H1 (cell line): ENCODE measurements around the gene PSME3. TPM values are rescaled to one million over a fixed set of nuclear protein-coding genes. Genes with fewer than 3 reads are reported as not detected.
"Not testable (repeated sequence)": the region's sequence is repeated elsewhere in the genome, so short reads cannot be mapped to it uniquely, and the experiment has no call there.

Experiments used
- CTCF ChIA-PET: fragments of 300-600 bp; sonication (Branson Sonifier 250); formaldehyde crosslinking; loops from one replicate; lab custom pipeline; 2021; ENCODE audit not compliant: partially characterized antibody; lab: Charles Lee
- POLR2A ChIA-PET: fragments of 300-600 bp; sonication (Branson Sonifier 250); formaldehyde crosslinking; loops from one replicate; lab custom pipeline; 2021; ENCODE audit warnings: inconsistent platforms; ENCODE audit not compliant: partially characterized antibody; lab: Charles Lee
- DNase-seq, 2 experiments: peaks; one replicate each; pipeline versions ENCODE4 v3.0.0 to v3.0.0-alpha.2; 2010 to 2022; ENCODE audit warnings: low spot score in 2 of 2, low read depth in 1 of 2, mixed read lengths in 1 of 2
- FAIRE-seq: peaks from 2 replicates; lab custom pipeline; 2011; peaks lifted over from hg19 to GRCh38; lab: Jason Lieb, UNC
- H2AFZ ChIP-seq: 2 replicates; pipeline ENCODE4 v1.8.1; 2012; ENCODE audit warnings: low read length, inconsistent platforms
- H2AK5ac ChIP-seq: 2 replicates; pipeline ENCODE4 v1.6.1; 2013; ENCODE audit warnings: low read depth, low read length
- H2BK120ac ChIP-seq: replicated peaks from 2 replicates; pipeline ENCODE3; 2013; ENCODE audit warnings: low read depth, low read length, inconsistent platforms
- H2BK12ac ChIP-seq: 2 replicates; pipeline ENCODE4 v1.6.1; 2013; ENCODE audit warnings: low read depth, low read length
- H2BK15ac ChIP-seq: 2 replicates; pipeline ENCODE4 v1.6.1; 2013; ENCODE audit warnings: low read length
- H2BK20ac ChIP-seq: 2 replicates; pipeline ENCODE4 v1.6.1; 2013; ENCODE audit warnings: low read length
- H2BK5ac ChIP-seq: 2 replicates; pipeline ENCODE4 v1.6.1; 2013; ENCODE audit warnings: low read depth, low read length
- H3K14ac ChIP-seq: 2 replicates; pipeline ENCODE4 v1.6.1; 2013; ENCODE audit warnings: inconsistent platforms; ENCODE audit not compliant: insufficient read length
- H3K18ac ChIP-seq: 2 replicates; pipeline ENCODE4 v1.6.1; 2013; ENCODE audit warnings: low read length; ENCODE audit errors: extremely low read depth
- H3K23ac ChIP-seq: 2 replicates; pipeline ENCODE4 v1.6.1; 2013; ENCODE audit warnings: inconsistent platforms; ENCODE audit not compliant: insufficient read length
- H3K23me2 ChIP-seq: 2 replicates; pipeline ENCODE4 v1.6.1; 2013; ENCODE audit warnings: low read depth, low read length
- H3K27ac ChIP-seq: 2 replicates; pipeline ENCODE4 v1.6.1; 2011; ENCODE audit warnings: low read depth, low read length, inconsistent platforms
- H3K27me3 ChIP-seq, 4 experiments: replicated peaks in 1 of 4; 1 replicate in 1 of 4; 2 replicates in 3 of 4; pipeline versions ENCODE4 v1.6.1 to v1.8.1; 2011 to 2013; ENCODE audit warnings: low read length in 3 of 4, mild to moderate bottlenecking in 3 of 4, inconsistent platforms in 2 of 4, mixed read lengths in 2 of 4, moderate library complexity in 1 of 4; ENCODE audit not compliant: control insufficient read depth in 3 of 4, insufficient read depth in 3 of 4; ENCODE audit errors: extremely low read depth in 1 of 4
- H3K36me3 ChIP-seq, 4 experiments: 2 replicates each; pipeline versions ENCODE4 v1.6.1 to v1.8.1; 2011 to 2013; ENCODE audit warnings: mild to moderate bottlenecking in 4 of 4, low read length in 3 of 4, moderate library complexity in 2 of 4, control low read depth in 1 of 4, inconsistent platforms in 1 of 4; ENCODE audit not compliant: insufficient read depth in 4 of 4, control insufficient read depth in 2 of 4
- H3K4ac ChIP-seq: replicated peaks from 2 replicates; pipeline ENCODE3; 2013; ENCODE audit warnings: low read length, low read depth, mixed read lengths, inconsistent platforms; ENCODE audit not compliant: insufficient read length
- H3K4me1 ChIP-seq, 4 experiments: replicated peaks in 1 of 4; 1 replicate in 1 of 4; 2 replicates in 3 of 4; pipeline versions ENCODE4 v1.6.1 to v1.8.1; 2011 to 2013; ENCODE audit warnings: low read length in 3 of 4, inconsistent platforms in 2 of 4, mixed read lengths in 1 of 4; ENCODE audit not compliant: insufficient read depth in 4 of 4, control insufficient read depth in 3 of 4
- H3K4me2 ChIP-seq, 2 experiments: 2 replicates each; pipeline versions ENCODE4 v1.6.1 to v1.8.1; 2011 to 2013; ENCODE audit warnings: low read depth in 2 of 2, low read length in 2 of 2, control low read depth in 1 of 2, inconsistent platforms in 1 of 2, mild to moderate bottlenecking in 1 of 2; ENCODE audit not compliant: insufficient read depth in 1 of 2
- H3K4me3 ChIP-seq, 4 experiments: fragments of 200-600, 300-600 bp in 1 of 4; sonication (generic), shearing (Covaris generic), sonication (Bioruptor Twin) in 1 of 4; 2 replicates each; pipeline versions ENCODE4 v1.5.1 to v1.8.1; 2011 to 2016; ENCODE audit warnings: low read length in 4 of 4, low read depth in 3 of 4, control low read depth in 2 of 4, inconsistent platforms in 2 of 4, mild to moderate bottlenecking in 2 of 4, mixed read lengths in 1 of 4, moderate library complexity in 1 of 4; ENCODE audit not compliant: insufficient read depth in 2 of 4; ENCODE audit errors: extremely low read depth in 1 of 4
- H3K56ac ChIP-seq: replicated peaks from 2 replicates; pipeline ENCODE3; 2013; ENCODE audit warnings: low read depth, mild to moderate bottlenecking, mixed read lengths, low read length, inconsistent platforms; ENCODE audit not compliant: insufficient read length
- H3K79me1 ChIP-seq: 2 replicates; pipeline ENCODE4 v1.6.1; 2013; ENCODE audit warnings: low read depth, low read length, control low read depth
- H3K79me2 ChIP-seq, 2 experiments: 2 replicates each; pipeline versions ENCODE4 v1.6.1 to v1.8.1; 2012 to 2013; ENCODE audit warnings: low read length in 2 of 2, mild to moderate bottlenecking in 2 of 2, inconsistent platforms in 1 of 2; ENCODE audit not compliant: insufficient read depth in 2 of 2, control insufficient read depth in 1 of 2
- H3K9ac ChIP-seq, 4 experiments: replicated peaks in 1 of 4; 1 replicate in 1 of 4; 2 replicates in 3 of 4; pipeline versions ENCODE4 v1.6.1 to v1.8.1; 2011 to 2013; ENCODE audit warnings: low read depth in 3 of 4, low read length in 3 of 4, control low read depth in 2 of 4, mild to moderate bottlenecking in 2 of 4, moderate library complexity in 2 of 4, inconsistent platforms in 1 of 4; ENCODE audit errors: extremely low read depth in 1 of 4
- H3K9me3 ChIP-seq, 2 experiments: 2 replicates each; pipeline versions ENCODE4 v1.6.1 to v1.8.1; 2012 to 2013; ENCODE audit warnings: mild to moderate bottlenecking in 2 of 2, moderate library complexity in 2 of 2, control low read depth in 1 of 2, inconsistent platforms in 1 of 2, low read depth in 1 of 2, low read length in 1 of 2, mixed read lengths in 1 of 2; ENCODE audit not compliant: insufficient read depth in 2 of 2
- H4K20me1 ChIP-seq, 2 experiments: replicated peaks in 1 of 2; 2 replicates each; pipeline versions ENCODE3 to v1.8.1; 2011 to 2013; ENCODE audit warnings: inconsistent platforms in 2 of 2, low read length in 2 of 2, mild to moderate bottlenecking in 1 of 2; ENCODE audit not compliant: insufficient read depth in 2 of 2, control insufficient read depth in 1 of 2
- H4K5ac ChIP-seq: 2 replicates; pipeline ENCODE4 v1.6.1; 2013; ENCODE audit warnings: low read length, low read depth, mixed read lengths, inconsistent platforms; ENCODE audit not compliant: insufficient read length
- H4K8ac ChIP-seq: 2 replicates; pipeline ENCODE4 v1.8.0; 2013; ENCODE audit warnings: mild to moderate bottlenecking, moderate library complexity, low read length, inconsistent platforms; ENCODE audit not compliant: insufficient read depth; ENCODE audit errors: extremely low read depth
- H4K91ac ChIP-seq: replicated peaks from 2 replicates; pipeline ENCODE3; 2013; ENCODE audit warnings: low read length, mixed read lengths, inconsistent platforms; ENCODE audit not compliant: insufficient read length
- WGBS, 2 experiments: shearing (Covaris generic) in 1 of 2; methylation state at CpG; one replicate each; pipeline versions ENCODE4 v1.1.6 to v1.1.7; 2013 to 2015; ENCODE audit warnings: low lambda C conversion rate in 2 of 2, mixed read lengths in 2 of 2, inconsistent platforms in 1 of 2, low coverage in 1 of 2, missing lambda C conversion rate in 1 of 2; ENCODE audit not compliant: insufficient replicate concordance in 2 of 2, insufficient coverage in 1 of 2, insufficient read length in 1 of 2; ENCODE audit errors: extremely low coverage in 1 of 2, missing lambda C conversion rate in 1 of 2; 5-methylcytosine and 5-hydroxymethylcytosine counted together
- polyA plus RNA-seq, 7 experiments: library from polyadenylated mRNA; depleted of rRNA in 3 of 7; stranded (reverse) in 5 of 7; unstranded in 2 of 7; fragments of >200 nt in 5 of 7; fragments of 200-250 nt in 2 of 7; gene quantifications; 1 replicate in 5 of 7; 2 replicates in 1 of 7; 4 replicates in 1 of 7; pipeline versions ENCODE4 v1.2.1 to v1.2.3, GENCODE V29; 2011 to 2013; ENCODE audit warnings: missing spikeins in 2 of 7, mixed read lengths in 2 of 7
- total RNA-seq: library from RNA; stranded (reverse); fragmentation: NEBNext Ultra II Directional; extraction: Animal tissue kit (Norgen Biotek cat#: 25700); gene quantifications from 2 replicates; pipeline ENCODE4 v1.2.1, GENCODE V29; 2021

PSME3 gene
- total and polyA plus RNA-seq, 2 of the 8 experiments (the other 6 are each of a cell fraction or from before 2014, with no cell fraction given): 149 to 224 TPM

DNA sequence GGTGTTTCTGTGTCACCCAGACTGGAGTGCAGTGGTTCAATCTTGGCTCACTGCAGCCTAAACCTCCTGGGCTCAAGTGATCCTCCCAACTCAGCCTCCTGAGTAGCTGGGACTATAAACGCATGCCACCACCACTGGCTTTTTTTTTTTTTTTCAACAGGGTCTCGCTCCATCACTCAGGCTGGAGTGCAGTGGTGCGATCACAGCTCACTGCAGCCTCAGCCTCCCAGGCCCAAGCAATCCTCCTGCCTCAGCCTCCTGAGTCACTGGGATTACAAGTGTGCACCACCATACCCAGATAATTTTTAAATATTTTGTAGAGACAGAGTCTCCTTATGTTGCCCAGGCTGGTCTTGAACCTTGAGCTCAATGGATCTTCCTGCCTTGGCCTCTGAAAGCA, 52.6 kb downstream of the PSME3 start:
- H4K5ac ChIP-seq, H2AFZ ChIP-seq, H2BK20ac ChIP-seq, H2BK12ac ChIP-seq, DNase-seq, H3K4me2 ChIP-seq, H3K36me3 ChIP-seq, FAIRE-seq, H3K79me1 ChIP-seq, H2BK120ac ChIP-seq, H3K9ac ChIP-seq, H3K4ac ChIP-seq, H3K14ac ChIP-seq, H3K23ac ChIP-seq, H2BK5ac ChIP-seq, H3K27me3 ChIP-seq, H3K9me3 ChIP-seq, H2AK5ac ChIP-seq, H3K4me3 ChIP-seq, H3K56ac ChIP-seq, H3K79me2 ChIP-seq, H2BK15ac ChIP-seq, H3K27ac ChIP-seq, H3K4me1 ChIP-seq, H3K18ac ChIP-seq, POLR2A ChIA-PET, H4K91ac ChIP-seq, H4K8ac ChIP-seq, H3K23me2 ChIP-seq, H4K20me1 ChIP-seq: not testable (repeated sequence)
- WGBS, 2 experiments: 100% methylated on average over 1 of the region's 3 CpGs; no CpG with 5 or more reads in 1 of the 2 experiments
- CTCF ChIA-PET: interaction anchor here (0.6 to 1.9 kb wide), 3 partner anchors 9 to 52 kb away, joined by 3 to 9 read pairs (median 3); partner anchors contain the start of gene AOC2
